ENCODE measurements around the gene HYI.

HYI gene

DNA sequence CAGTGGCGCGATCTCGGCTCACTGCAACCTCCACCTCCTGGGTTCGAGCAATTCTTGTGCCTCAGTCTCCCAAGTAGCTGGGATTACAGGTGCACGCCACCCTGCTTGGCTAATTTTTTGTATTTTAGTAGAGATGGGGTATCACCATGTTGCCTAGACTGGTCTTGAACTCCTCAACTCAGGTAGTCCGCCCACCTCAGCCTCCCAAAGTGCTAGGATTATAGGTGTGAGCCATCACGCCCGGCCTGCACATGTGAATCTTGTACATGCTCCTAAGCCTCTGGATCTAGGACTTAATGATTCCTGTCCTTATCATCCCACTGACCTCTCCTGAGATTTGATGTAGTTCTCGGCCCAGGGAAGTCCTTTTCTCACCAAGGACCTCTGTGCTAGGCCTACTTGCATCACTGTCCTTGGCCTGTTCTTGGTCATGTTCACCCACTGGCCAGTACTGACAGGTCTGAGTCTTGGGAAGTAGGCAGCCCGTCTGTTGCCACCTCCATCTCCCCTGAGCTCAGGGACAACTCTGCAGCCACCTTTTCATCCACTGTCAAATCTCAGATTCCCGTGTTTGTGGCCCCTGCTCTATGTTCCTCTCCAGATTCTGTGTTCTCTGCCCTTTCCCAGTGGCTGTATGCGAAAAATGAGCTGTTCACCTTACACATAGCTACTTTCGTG is 9.4 kb downstream of the HYI start:
- no peak for DNase-seq

DNA sequence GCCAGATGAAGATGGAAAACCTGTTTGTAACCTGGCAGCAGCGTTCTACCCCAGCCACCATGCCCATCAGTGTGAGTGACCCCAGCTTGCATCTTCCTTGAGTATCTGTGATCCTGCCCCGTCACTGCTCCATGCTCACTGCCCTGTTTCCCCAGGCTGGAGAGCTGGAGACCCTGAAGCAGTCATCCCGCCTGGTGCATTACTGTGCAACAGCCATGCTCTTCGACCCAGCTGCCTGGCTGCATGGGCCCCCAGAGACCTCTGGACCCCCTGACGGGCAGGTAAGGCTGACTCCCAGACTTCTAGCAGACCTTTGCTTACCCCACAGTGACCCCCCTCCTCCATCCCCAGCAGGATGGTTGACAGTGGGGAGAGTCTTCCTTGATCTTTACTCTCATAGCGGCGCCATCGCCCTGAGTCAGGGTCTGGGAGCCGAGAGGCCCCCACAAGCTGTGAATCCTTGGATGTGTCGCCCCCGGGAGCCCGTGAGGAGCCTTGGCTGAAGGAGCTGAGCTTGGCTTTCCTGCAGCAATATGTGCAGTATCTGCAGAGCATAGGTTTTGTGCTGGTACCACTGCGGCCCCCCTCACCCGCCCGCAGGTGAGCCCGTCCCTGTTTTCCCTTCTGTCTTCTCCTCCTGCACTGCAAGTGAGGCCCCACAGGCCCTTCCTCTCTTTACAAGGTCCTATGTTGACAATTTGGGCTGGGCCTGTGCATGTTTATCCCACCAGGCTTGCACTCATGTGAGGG is 10.4 kb downstream of the HYI start:
- no peak for DNase-seq

DNA sequence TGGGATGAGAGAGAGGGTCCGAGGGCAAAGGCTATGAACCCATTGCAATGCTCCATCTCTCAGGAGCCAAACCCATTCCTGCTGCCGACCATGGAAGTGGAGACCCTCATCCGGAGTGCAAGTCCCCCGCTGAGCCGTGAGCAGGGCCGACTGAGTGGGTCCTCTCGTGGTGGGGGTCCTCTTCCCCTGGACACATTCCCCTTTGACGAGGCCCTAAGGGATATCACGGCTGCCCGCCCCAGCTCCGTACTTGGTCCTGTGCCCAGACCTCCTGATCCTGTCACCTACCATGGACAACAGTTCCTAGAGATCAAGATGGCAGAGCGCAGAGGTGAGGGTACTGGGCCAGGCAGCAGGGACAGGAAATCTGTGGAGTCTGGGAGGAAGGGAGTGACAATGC is 11.0 kb downstream of the HYI start:
- DNase-seq, result no peak

DNA sequence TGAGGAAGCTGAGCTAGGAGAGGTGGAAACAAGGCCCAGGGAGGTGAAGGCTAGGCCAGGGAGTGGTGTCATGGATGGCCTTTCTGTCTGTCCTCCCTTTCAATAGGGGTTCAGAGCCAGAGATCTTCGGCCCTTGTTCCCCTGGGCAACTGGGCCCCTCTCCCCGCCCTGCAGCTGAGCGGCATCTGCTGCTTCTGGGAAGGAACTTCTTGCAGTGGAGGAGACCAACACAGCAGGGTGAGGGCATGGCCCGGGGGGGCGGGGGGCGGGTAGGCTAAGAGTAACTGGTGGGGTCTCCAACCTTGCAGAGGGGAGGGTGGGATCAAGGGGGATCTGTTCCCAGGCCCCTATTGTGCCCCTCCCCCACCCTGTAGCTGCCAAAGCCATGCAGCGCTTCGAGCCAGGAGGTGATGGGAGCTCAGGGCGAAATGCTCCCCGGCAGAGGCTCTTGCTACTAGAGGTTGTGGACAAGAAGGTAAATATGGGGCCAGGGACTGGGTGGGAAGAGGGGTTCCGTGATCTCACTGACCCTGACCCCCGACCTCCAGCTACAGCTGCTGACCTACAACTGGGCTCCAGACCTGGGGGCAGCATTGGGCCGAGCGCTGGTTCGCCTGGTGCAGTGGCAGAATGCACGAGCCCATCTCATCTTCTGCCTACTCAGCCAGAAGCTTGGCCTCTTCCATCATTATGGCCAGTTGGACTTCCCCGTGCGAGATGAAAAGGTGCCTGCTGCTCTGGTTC is 11.7 kb downstream of the HYI start:
- no peak for DNase-seq

DNA sequence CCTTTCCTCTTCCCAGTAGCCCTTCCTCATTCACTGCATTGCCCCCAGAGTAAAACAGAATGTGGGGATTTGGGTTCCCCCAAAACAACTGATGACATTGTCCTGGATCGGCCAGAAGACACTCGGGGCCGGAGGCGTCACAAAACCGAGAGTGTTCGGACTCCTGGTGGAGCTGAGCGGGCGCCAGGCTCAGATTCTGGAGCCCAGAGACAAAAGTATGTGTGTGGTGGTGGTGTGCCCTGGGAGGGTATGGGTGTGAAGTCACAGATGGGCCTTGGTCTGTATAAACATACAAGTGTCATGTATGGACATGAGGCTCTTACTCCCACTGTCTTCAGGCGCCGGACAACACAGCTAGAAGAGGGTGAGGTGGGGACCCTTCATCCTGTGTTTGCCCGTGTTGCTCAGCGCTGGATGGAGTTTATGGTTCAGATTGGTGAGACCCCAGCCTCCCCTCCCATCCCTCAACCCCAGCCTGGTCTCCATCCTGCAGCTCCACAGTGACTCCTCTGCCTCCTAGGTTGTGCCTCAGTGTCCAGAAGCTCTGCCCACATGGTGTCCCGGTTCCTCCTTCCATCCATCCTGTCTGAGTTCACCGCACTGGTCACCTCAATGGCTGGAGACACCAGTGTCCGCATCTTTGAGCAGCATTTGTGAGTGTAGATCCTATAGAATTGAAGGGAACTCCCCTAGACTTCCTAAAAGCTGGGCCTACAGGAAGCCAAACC is 12.4 kb downstream of the HYI start:
- no peak for DNase-seq

GRCh38 chr1:43440358-43440757 is 13.4 kb downstream of the HYI start:
- DNase-seq, result no peak

DNA sequence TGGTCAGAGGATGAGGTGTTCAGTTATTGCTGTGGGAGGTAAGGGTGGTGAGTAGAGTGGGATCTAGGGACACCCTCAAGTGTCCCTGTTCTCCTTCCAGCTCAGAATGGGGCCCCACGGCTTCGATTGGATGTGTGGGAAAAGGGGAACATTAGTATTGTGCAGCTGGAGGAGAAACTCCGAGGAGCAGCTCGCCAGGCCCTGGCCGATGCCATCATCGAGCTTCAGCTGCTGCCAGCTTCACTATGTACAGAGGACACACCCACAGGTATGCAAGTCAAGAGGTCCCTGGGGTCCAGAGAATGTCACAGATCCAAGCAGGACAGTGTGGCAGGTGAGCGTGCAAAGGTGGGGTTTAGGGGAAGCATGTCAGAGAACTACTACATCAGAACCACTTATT is 13.9 kb downstream of the HYI start:
- DNase-seq, result no peak

DNA sequence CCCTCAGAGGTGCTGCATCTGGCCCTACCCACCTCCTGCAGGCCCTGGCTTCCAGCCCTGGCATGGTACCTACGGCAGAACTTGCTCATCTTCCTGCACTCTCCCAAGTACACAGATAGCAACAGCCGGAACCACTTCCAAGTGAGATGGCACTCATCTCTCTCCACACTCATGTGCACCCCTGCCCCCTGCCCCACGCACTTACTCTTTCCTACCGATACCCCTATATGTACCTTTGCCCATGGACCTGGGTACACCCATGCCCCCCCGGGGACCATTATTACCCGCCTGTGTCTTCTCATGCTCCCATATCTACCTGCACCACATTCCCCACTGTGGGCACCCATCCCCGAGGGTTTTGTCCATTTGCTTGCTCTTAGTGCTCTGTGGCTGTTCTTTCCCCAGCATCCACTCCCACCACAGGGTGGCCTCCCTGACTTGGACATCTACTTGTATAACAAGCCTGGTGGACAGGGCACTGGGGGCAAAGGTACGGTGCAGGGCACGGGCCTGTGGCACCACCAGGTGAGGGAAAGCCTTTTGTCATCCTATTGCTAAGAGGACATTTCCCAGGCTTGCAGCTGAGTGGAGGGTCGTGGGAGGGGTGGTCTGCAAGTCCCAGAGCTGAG is 14.7 kb downstream of the HYI start:
- DNase-seq, result no peak

DNA sequence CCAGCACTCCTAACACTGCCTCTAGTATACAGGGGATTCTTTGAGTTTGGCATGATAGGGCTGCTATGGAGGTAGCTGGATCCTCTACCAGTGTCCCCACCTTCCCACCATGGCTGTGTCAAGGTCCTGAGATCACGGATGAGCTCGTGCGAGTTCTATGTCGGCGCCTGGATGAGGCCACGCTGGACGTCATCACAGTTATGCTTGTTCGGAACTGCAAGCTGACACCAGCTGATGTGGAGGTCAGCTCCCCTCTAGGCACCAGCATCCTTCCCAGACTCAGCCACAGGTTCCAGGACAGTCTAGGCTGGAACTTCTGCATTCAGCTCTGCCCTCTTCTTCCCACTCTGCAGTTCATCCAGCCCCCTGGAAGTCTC is 15.2 kb downstream of the HYI start:
- DNase-seq, result no peak

- no peak for DNase-seq
Observed at GRCh38 chr1:43438006-43438405, 15.7 kb downstream of the HYI start.

DNA sequence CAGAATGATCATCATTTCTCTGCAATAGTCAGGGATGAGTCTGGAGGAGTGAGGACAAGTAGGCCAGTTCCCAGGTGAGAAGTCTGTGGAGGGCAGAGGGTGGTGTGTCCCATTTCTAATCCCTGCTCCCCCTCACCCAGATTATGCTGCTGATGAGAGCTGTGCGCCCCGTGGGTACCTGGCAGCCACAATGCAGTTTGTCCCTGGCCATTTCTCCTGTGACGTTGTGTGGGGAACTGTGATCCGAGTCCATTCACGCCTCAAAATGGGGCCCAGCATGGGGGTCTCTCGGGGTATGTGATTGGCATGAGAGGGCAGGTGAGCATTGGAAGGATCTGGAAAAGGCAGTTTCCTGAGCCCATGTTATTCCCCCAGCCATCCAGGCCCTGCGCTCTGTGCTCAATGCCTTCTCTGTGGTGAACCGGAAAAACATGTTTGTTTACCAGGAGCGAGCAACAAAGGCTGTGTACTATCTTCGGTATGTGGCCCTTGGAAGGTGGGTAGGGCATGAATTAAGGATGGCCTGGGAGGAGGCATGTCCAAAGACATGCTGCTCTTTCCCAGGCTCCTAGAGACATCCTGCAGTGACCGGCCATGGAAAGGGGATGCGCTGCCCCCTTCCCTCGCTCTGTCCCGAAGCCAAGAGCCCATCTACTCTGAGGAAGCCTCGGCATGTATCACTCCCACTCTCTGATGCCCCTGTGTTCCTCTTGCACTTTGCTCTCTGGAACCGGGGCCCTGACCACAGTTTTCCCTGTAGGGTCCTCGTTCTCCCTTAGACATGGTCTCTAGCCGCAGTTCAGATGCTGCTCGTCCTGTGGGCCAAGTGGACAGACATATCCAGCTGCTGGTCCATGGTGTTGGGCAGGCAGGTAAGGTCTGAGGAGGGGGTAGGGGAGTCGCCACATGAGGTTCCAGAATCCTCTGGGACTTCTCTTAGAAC is 16.4 kb downstream of the HYI start:
- DNase-seq, result no peak

DNA sequence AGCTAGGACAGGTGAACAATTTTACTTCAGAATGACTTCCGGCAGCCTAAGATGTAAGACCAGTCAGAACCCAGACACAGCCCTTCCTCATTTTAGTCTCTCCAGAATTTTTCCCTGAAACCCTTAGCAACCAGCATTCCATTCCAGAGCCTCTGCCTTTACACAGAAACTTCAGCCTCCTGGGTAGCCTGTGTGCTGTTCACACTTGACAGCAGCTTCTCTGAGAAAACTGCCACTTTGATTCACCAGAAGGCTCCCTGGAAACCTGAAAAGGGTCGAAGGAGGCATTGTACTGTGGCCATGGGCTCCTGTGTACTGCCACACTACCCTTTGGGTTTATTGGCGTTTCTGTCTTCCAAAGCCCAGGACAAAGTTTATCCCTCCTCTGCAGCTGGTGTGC is 17.4 kb downstream of the HYI start:
- no peak for DNase-seq

DNA sequence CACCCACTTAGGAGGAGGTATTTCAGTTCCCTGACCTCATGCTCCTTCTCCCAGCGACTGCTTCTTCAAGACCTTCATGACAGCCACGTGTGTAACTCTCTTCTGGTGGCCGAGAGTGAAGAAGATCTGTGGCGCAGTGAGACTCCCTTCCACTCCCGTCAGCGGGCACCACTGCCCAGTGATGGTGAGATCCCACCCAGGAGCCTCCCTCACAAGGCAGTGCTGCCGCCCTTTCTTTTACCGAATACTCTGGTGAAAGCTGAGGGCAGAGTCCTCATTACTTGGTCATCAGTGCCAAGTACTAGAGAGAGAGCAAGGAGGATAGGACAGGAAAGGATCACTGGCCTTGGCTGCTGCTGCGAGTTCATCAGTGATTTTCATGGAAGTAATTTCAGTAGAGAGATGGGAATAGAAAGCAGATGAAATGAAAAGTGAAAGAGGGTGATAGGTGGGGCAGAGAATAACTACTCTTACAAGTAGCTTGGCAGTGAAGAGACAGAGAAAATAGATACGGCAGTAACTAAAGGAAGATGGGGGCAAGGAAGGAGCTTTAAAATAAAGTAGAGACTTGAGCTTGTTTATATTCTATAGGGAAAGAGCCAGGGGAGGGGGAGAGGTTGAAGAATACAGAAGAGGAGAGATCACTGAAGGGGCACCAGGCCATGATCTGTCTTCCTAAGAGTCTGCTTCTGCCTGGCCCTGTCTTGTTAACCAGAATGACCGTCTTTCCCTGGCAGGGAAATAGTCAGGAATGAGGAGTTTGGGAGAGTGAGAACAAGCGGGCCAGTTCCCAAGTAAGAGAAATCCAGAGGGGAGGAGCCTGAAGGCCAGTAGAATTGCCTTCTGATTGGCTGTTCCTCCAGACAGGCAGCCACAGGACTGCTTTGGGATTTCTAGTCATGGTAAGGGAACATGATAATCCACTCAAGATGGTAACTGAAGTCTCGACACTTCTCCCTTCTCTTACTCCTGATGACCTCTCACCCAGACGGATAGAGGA is 18.3 kb downstream of the HYI start:
- DNase-seq, result no peak

DNA sequence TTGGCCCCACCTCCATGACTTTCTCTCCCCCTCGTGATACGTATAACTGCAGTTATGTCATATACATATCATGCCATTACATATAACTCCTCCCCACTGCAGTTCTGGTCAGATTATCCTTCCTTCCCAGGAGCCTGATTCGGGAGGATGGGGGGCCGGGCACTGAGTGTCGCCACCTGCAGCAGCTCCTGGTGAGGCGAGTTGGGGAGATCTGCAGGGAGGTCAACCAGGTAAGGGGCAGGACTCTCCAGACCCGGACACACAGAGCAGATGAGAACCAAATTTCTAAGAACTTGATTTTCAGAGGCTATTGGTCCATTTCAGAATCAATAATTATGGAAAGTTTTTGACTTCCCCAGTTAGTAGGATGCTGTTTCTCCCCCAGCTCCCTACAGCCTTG is 19.5 kb downstream of the HYI start:
- DNase-seq, result no peak

GRCh38 chr1:43432907-43433306 is 20.8 kb downstream of the HYI start:
- DNase-seq, result no peak

DNA sequence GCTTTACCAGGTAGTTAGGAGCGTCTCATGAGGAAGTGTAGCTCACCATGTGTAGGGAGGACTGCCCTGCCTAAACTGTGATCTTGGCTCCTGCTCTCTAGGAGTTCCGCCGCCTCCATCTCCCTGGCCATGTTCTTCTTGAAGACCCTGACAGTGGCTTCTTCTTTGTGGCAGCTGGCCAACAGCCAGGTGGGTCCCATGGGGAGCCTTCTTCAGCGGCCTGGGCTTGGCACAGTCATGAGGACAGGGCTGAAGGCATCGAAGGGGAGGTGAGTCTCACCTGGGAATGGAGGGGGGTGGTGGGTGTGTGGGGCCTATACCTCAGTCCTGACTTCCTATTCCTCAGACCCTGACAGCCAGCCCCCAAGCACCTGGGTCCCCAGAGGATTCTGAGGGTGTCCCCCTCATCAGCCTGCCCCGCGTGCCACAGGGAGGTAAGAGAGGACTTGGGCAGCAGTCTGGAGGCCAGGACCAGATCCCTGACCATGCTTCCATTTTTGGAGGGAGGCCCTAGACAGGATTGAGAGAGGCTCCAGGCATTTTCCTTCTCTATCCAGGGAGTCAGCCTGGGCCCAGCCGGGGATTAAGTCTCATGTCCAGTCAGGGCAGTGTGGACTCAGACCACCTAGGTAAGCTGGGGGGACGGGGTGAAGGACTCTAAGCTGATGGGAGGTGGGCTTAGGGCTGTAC is 21.4 kb downstream of the HYI start:
- DNase-seq, result no peak

GRCh38 chr1:43431676-43432075 is 22.1 kb downstream of the HYI start:
- DNase-seq, result no peak

- DNase-seq, result no peak
Observed at GRCh38 chr1:43430831-43431230, 22.9 kb downstream of the HYI start.

- DNase-seq, result no peak
Observed at GRCh38 chr1:43427941-43428340, 25.8 kb downstream of the HYI start.

- no peak for DNase-seq
Observed at GRCh38 chr1:43427524-43427923, 26.2 kb downstream of the HYI start.
